ENCODE data around the gene COG2.

The COG2 gene

DNA sequence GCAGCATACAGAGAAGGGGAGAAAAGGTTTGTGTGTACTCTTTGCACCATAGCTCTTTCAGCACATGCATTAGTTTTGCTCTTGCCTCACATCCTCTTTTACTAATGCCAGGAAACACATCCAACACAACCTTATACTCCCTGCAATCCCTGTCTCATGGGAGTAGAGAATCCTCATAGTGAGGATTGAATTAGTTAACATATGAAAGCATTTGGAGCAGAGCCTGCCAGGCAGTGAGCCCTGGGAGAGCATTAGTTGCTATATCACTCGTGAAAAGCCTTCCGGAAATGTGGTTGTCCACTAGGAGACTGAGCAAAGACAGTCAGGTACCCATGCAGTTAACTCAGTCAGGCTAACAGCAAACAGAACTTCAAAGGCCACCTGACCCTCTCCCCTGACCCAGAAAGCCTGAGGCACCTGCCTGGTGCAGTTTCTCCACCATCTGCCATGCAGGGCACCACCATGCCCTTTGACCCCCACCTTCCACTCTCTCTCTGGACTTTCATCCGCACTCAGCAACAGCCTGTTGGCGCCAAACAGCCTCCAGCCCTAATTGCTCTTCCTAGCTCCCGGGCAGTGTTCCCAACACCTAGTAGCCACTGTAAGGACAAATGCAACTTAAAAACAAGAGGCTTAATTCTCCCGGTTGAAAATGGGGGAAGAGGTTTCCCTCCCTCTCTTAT is 86.6 kb downstream of the COG2 start:
- no peak overlapping the region for H3K4me3 ChIP-seq (ENCODE audit: low read length)
- no peak for DNase-seq (ENCODE audit: low read depth)
- TF ChIP-seq, protein P1, sequence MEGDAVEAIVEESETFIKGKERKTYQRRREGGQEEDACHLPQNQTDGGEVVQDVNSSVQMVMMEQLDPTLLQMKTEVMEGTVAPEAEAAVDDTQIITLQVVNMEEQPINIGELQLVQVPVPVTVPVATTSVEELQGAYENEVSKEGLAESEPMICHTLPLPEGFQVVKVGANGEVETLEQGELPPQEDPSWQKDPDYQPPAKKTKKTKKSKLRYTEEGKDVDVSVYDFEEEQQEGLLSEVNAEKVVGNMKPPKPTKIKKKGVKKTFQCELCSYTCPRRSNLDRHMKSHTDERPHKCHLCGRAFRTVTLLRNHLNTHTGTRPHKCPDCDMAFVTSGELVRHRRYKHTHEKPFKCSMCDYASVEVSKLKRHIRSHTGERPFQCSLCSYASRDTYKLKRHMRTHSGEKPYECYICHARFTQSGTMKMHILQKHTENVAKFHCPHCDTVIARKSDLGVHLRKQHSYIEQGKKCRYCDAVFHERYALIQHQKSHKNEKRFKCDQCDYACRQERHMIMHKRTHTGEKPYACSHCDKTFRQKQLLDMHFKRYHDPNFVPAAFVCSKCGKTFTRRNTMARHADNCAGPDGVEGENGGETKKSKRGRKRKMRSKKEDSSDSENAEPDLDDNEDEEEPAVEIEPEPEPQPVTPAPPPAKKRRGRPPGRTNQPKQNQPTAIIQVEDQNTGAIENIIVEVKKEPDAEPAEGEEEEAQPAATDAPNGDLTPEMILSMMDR (conservative IDR thresholded peaks at IDR 0.05; ENCODE audit: low read depth, low read length): no peak

- no peak overlapping the region for H3K4me3 ChIP-seq (ENCODE audit: low read length)
- DNase-seq (ENCODE audit: low read depth): no peak
- TF ChIP-seq, protein P1 (conservative IDR thresholded peaks at IDR 0.05; ENCODE audit: low read depth, low read length): no peak
Measured at GRCh38 chr1:230730977-230731376, 88.7 kb downstream of the COG2 start.

DNA sequence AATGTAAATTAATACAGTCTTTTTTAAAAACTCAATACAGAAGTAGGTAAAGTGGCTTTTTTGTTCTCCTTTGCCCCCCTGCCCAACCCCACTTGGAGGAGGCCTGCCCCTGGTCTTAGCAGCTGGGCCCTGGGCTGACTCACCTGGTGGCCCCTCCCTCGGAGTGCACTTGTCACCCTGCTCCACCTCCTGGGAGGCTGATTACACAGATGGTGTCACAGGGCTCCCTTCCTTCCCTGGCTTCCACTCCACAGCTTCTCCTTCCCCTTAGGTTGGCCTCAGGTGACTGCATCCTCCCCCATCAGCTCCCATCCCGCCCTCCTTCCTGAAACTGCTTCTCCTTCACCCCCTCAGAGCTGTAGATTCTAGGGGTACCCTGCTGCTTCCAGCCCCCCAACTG is 93.2 kb downstream of the COG2 start:
- TF ChIP-seq, protein P1 (conservative IDR thresholded peaks at IDR 0.05; ENCODE audit: low read depth, low read length): no peak
- no peak overlapping the region for H3K4me3 ChIP-seq (ENCODE audit: low read length)
- no peak for DNase-seq (ENCODE audit: low read depth)

DNA sequence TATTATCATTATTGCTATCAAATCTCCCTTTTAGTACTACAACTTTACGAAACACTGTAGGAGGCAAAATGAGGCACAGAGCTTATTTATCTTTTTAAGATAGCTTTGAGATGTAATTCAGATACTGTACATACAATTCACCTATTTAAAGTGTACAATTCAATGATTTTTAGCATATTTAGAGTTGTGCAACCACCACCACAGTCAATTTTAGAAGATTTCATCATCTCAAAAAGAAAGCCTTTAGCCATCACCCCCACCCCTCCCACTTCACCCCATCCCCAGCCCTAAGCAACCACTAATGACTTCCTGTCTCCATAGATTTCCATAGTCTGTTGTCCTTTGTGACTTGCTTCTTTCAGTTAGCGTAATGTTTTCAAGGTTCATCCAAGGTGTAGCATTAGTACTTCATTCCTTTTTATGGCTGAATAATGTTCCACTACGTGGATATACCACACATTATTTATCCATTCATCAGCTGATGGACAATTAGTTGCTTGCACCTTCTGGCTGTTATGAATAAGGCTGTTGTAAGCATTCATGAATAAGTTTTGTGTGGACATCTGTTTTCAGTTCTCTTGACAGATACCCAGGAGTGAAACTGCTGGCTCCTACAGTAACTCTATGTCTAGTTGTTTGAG is 95.5 kb downstream of the COG2 start:
- TF ChIP-seq, protein P1 (conservative IDR thresholded peaks at IDR 0.05; ENCODE audit: low read depth, low read length): no peak
- no peak overlapping the region for H3K4me3 ChIP-seq (ENCODE audit: low read length)
- no peak for DNase-seq (ENCODE audit: low read depth)

DNA sequence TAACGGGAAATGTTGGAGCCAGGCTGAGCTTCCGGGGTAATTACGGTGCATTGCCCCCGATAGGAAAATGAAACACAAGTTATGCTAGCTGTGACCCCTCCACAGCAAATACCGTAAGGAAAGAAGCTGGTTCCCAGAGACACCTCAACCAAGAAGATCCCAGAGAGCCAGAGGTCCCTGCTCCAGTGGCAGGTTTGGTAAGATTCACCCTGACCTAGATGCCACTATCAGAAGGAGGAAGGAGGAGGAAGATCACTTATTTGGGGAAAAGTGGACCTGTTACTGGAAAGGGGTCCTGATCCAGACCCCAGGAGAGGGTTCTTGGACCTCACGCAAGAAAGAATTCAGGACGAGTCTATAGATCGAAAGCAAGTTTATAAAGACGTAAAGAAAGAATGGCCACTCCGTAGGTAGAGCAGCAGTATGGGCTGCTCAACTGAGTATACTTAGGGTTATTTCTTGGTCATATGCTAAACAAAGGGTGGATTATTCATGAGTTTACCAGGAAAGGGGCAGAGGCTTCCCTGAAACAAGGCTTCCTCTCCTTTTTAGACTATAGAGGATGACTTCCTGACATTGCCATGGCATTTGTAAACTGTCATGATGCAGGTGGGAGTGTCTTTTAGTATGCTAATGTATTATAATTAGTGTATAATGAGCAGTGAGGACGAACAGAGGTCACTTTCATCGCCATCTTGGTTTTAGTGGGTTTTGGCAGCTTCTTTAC is 97.4 kb downstream of the COG2 start:
- DNase-seq (ENCODE audit: low read depth): no peak
- TF ChIP-seq, protein P1 (conservative IDR thresholded peaks at IDR 0.05; ENCODE audit: low read depth, low read length): no peak
- H3K4me3 ChIP-seq (ENCODE audit: low read length): no peak overlapping the region

Measured in retinal pigment epithelial cell (primary cell).